ENCODE results near the gene PHLDB3.

PHLDB3 gene

GRCh38 chr19:43496960-43497359, 7.6 kb downstream of the PHLDB3 start:
- DNase-seq, result no peak

- DNase-seq, result no peak
Observed at GRCh38 chr19:43495082-43495481, 9.5 kb downstream of the PHLDB3 start.

- DNase-seq, result no peak
Observed at GRCh38 chr19:43490759-43491158, 13.8 kb downstream of the PHLDB3 start.

- DNase-seq, result no peak
Observed at GRCh38 chr19:43489979-43490599, 14.5 kb downstream of the PHLDB3 start.

- no peak for DNase-seq
Observed at GRCh38 chr19:43489310-43489709, 15.2 kb downstream of the PHLDB3 start.

- no peak for DNase-seq
Observed at GRCh38 chr19:43488179-43488578, 16.4 kb downstream of the PHLDB3 start.

- no peak for DNase-seq
Observed at GRCh38 chr19:43486412-43486811, 18.1 kb downstream of the PHLDB3 start.

GRCh38 chr19:43485951-43486350, 18.6 kb downstream of the PHLDB3 start:
- no peak for DNase-seq

GRCh38 chr19:43483281-43483680, 21.3 kb downstream of the PHLDB3 start:
- no peak for DNase-seq

- no peak for DNase-seq
Observed at GRCh38 chr19:43482193-43482592, 22.4 kb downstream of the PHLDB3 start.

GRCh38 chr19:43481701-43482100, 22.8 kb downstream of the PHLDB3 start:
- DNase-seq, result no peak

GRCh38 chr19:43480574-43480973, 24.0 kb downstream of the PHLDB3 start:
- no peak for DNase-seq

- no peak for DNase-seq
Observed at GRCh38 chr19:43479961-43480561, 24.5 kb downstream of the PHLDB3 start.

GRCh38 chr19:43479226-43479625, 25.3 kb downstream of the PHLDB3 start:
- no peak for DNase-seq

- DNase-seq, result no peak
Observed at GRCh38 chr19:43478323-43478722, 26.2 kb downstream of the PHLDB3 start.

GRCh38 chr19:43476606-43477005, 27.9 kb downstream of the PHLDB3 start:
- no peak for DNase-seq

GRCh38 chr19:43474986-43475705, 29.4 kb downstream of the PHLDB3 start:
- DNase-seq, result peak; percentile 96

- no peak for DNase-seq
Observed at GRCh38 chr19:43474487-43474886, 30.1 kb downstream of the PHLDB3 start.

- no peak for DNase-seq
Observed at GRCh38 chr19:43471091-43471490, 33.5 kb downstream of the PHLDB3 start.

GRCh38 chr19:43470288-43470687, 34.3 kb downstream of the PHLDB3 start:
- peak; percentile 63 for DNase-seq

- DNase-seq, result peak; percentile 58
Observed at GRCh38 chr19:43469160-43469480, 35.4 kb downstream of the PHLDB3 start.

- DNase-seq, result no peak
Observed at GRCh38 chr19:43468354-43469159, 36.0 kb downstream of the PHLDB3 start.

- DNase-seq, result no peak
Observed at GRCh38 chr19:43467730-43468129, 36.8 kb downstream of the PHLDB3 start.

- no peak for DNase-seq
Observed at GRCh38 chr19:43467276-43467675, 37.3 kb downstream of the PHLDB3 start.
